HCT116 (cell line): ENCODE measurements around the gene KIAA1671. TPM values are rescaled to one million over a fixed set of nuclear protein-coding genes. Genes with fewer than 3 reads are reported as not detected.

Experiments
- ATAC-seq: fragments of 200-7000 bp; cut with Tn5 transposase; 2 replicates; pipeline ENCODE4 v1.9.1; 2020; ENCODE audit warnings: mild to moderate bottlenecking, moderate library complexity
- BruUV-seq: library from RNA; stranded (reverse); fragments of 400-500 nt; replicated peaks from 2 replicates; lab custom pipeline; 2021; lab: Mats Ljungman, UMichigan
- CTCF ChIA-PET: fragments of 300-600 bp; sonication (Branson Sonifier 250); formaldehyde crosslinking; loops from one replicate; lab custom pipeline; 2021; ENCODE audit warnings: antibody characterized with exemption; lab: Charles Lee
- POLR2A ChIA-PET: fragments of 300-600, 350-600 bp; sonication (Branson Sonifier 250); formaldehyde crosslinking; loops from one replicate; lab custom pipeline; 2021; ENCODE audit warnings: antibody characterized with exemption; lab: Charles Lee
- RAD21 ChIA-PET, 2 experiments: fragments of 300-600 bp; sonication (Branson Sonifier 250); formaldehyde crosslinking; loops; one replicate each; lab custom pipeline; 2023; ENCODE audit warnings: low total read pairs in 2 of 2; ENCODE audit not compliant: uncharacterized antibody in 2 of 2, unreplicated experiment in 2 of 2, low non-redundant PET in 1 of 2; lab: Charles Lee
- DNase-seq: peaks from one replicate; pipeline ENCODE4 v3.0.0-alpha.2; 2010; ENCODE audit warnings: low read depth, low spot score
- H2AFZ ChIP-seq: fragments of 200-600 bp; shearing (Covaris generic), sonication (generic); 2 replicates; pipeline ENCODE4 v1.6.1; 2017; ENCODE audit warnings: low read depth, mixed run types, mixed read lengths, antibody characterized with exemption, low read length; ENCODE audit not compliant: poor library complexity, severe bottlenecking
- H3K27ac ChIP-seq: 2 replicates; pipeline ENCODE4 v1.5.1; 2012; ENCODE audit warnings: low read depth, low read length
- H3K27me3 ChIP-seq: fragments of 200-600 bp; sonication (generic); 2 replicates; pipeline ENCODE4 v1.6.1; 2016; ENCODE audit warnings: mixed run types, low read length, mixed read lengths; ENCODE audit not compliant: insufficient read depth
- H3K36me3 ChIP-seq, 2 experiments: fragments of 200-500 bp in 1 of 2; fragments of 200-600 bp in 1 of 2; sonication (Bioruptor generic) in 1 of 2; sonication (generic) in 1 of 2; 2 replicates each; pipeline versions ENCODE4 v1.5.1 to v1.6.1; 2014 to 2016; ENCODE audit warnings: low read length in 2 of 2, inconsistent platforms in 1 of 2, mixed read lengths in 1 of 2, mixed run types in 1 of 2; ENCODE audit not compliant: insufficient read depth in 2 of 2, control insufficient read depth in 1 of 2
- H3K4me1 ChIP-seq, 2 experiments: fragments of 200-600 bp in 1 of 2; sonication (generic) in 1 of 2; 2 replicates each; pipeline versions ENCODE4 v1.5.1 to v1.6.1; 2012 to 2017; ENCODE audit warnings: low read length in 2 of 2, inconsistent platforms in 1 of 2, mild to moderate bottlenecking in 1 of 2, mixed read lengths in 1 of 2, mixed run types in 1 of 2, moderate library complexity in 1 of 2; ENCODE audit not compliant: insufficient read depth in 2 of 2, control insufficient read depth in 1 of 2
- H3K4me2 ChIP-seq: fragments of 200-600 bp; sonication (generic); 2 replicates; pipeline ENCODE4 v1.6.1; 2017; ENCODE audit warnings: mixed run types, low read length, mixed read lengths
- H3K4me3 ChIP-seq, 2 experiments: fragments of 200-600 bp in 1 of 2; sonication (generic) in 1 of 2; replicated peaks in 1 of 2; 2 replicates each; pipeline ENCODE4 v1.5.1; 2011 to 2016; ENCODE audit warnings: low read length in 2 of 2, control low read depth in 1 of 2, low read depth in 1 of 2, mild to moderate bottlenecking in 1 of 2, mixed read lengths in 1 of 2, mixed run types in 1 of 2
- H3K79me2 ChIP-seq: fragments of 200-600 bp; sonication (generic); 2 replicates; pipeline ENCODE4 v1.6.1; 2017; ENCODE audit warnings: mild to moderate bottlenecking, mixed run types, low read length, moderate library complexity, mixed read lengths; ENCODE audit not compliant: insufficient read depth
- H3K9ac ChIP-seq: fragments of 200-600 bp; sonication (generic); 2 replicates; pipeline ENCODE4 v1.6.1; 2016; ENCODE audit warnings: low read length, mixed read lengths
- H3K9me2 ChIP-seq: fragments of 200-600 bp; sonication (generic), shearing (Covaris generic); 2 replicates; pipeline ENCODE4 v1.6.1; 2017; ENCODE audit warnings: mixed run types, mild to moderate bottlenecking, moderate library complexity; ENCODE audit not compliant: insufficient read depth
- H3K9me3 ChIP-seq, 2 experiments: fragments of 200-500 bp in 1 of 2; fragments of 200-600 bp in 1 of 2; sonication (Bioruptor generic) in 1 of 2; sonication (generic) in 1 of 2; 2 replicates each; pipeline ENCODE4 v1.6.1; 2014 to 2017; ENCODE audit warnings: low read length in 2 of 2, mixed read lengths in 2 of 2, inconsistent platforms in 1 of 2, low read depth in 1 of 2, mild to moderate bottlenecking in 1 of 2, mixed run types in 1 of 2, moderate library complexity in 1 of 2; ENCODE audit not compliant: control insufficient read depth in 1 of 2, insufficient read depth in 1 of 2
- H4K20me1 ChIP-seq: fragments of 200-600 bp; sonication (generic), shearing (Covaris generic); 2 replicates; pipeline ENCODE4 v1.6.1; 2017; ENCODE audit warnings: mixed run types, mild to moderate bottlenecking, moderate library complexity; ENCODE audit not compliant: insufficient read depth
- FOSL1 ChIP-seq: IDR thresholded peaks from 2 replicates; pipeline ENCODE4 v1.6.1; 2012; ENCODE audit warnings: low read depth
- POLR2AphosphoS5 ChIP-seq: IDR thresholded peaks from 2 replicates; pipeline ENCODE4 v1.6.1; 2011; ENCODE audit warnings: mild to moderate bottlenecking, low read depth, low read length, moderate library complexity
- RAD21 ChIP-seq: IDR thresholded peaks from 2 replicates; pipeline ENCODE4 v1.6.1; 2012; ENCODE audit warnings: low read depth, mild to moderate bottlenecking
- REST ChIP-seq: IDR thresholded peaks from 2 replicates; pipeline ENCODE4 v1.6.1; 2012; ENCODE audit warnings: low read depth
- TCF7L2 ChIP-seq: IDR thresholded peaks from 2 replicates; pipeline ENCODE4 v1.7.0; 2011; ENCODE audit warnings: borderline replicate concordance, inconsistent platforms; ENCODE audit not compliant: insufficient read depth, insufficient read length; ENCODE audit errors: extremely low read depth
- intact Hi-C: fragments of 100-400 bp; cut with micrococcal nuclease; formaldehyde crosslinking; loops from 2 replicates; pipeline ENCODE4 v1.10.0; 2022
- total RNA-seq: library from RNA; stranded (reverse); gene quantifications from one replicate; pipeline ENCODE4 v1.2.1, GENCODE V29; 2021; ENCODE audit not compliant: unreplicated experiment

The KIAA1671 gene
- total RNA-seq, 1 experiment from 2014 or later, result 36.8 TPM

GRCh38 chr22:25193130-25193529 is 240.6 kb downstream of the KIAA1671 start (continued):
- TF ChIP-seq RAD21 (no peak), POLR2AphosphoS5 (no peak), TCF7L2 (no peak)

- Histone ChIP-seq H3K79me2 (no peaks in the 10 kb centered on the region), H3K4me3 (no peak overlapping the region), H3K27ac (no peak overlapping the region), H3K4me2 (no peak overlapping the region)
- CTCF ChIA-PET, result interaction anchor here (1.1 to 1.5 kb wide), 2 partner anchors 9 to 11 kb away, joined by 3 to 4 read pairs; no protein-coding TSS in a partner anchor
- intact Hi-C loops, result no loop called here
- BruUV-seq, result no TSS peak
- RAD21 ChIA-PET, result no interaction called here
- TF ChIP-seq REST (peak; percentile 74), FOSL1 (no peak)
- TF ChIP-seq, all 23 proteins: peak for 1
- no peaks in the 10 kb centered on the region for H3K9me2 ChIP-seq
- ATAC-seq (no peak), DNase-seq (no peak)
- H3K36me3 ChIP-seq, result peaks cover 3 to 8% of the 10 kb centered on the region in 2 experiments; a peak in 3 of 4 replicates
- POLR2A ChIA-PET, result no interaction called here
- no peak overlapping the region for H3K9ac ChIP-seq
- H3K4me1 ChIP-seq, result no peaks in the 10 kb centered on the region
- no peaks in the 10 kb centered on the region for H3K9me3 ChIP-seq
- no peak overlapping the region for H2AFZ ChIP-seq
- H3K27me3 ChIP-seq, result no peaks in the 10 kb centered on the region
- no peaks in the 10 kb centered on the region for H4K20me1 ChIP-seq
These were observed 241.0 kb downstream of the KIAA1671 start for GRCh38 chr22:25193548-25193947.
